Activated CD4-positive, alpha-beta T cell treated with anti-CD3 and anti-CD28 coated beads, Interleukin-2, amount 50 U/mL, for 48 hours (primary cell): Measurements from ENCODE around the gene LYSMD3.

Experiments
- DNase-seq, 2 experiments: peaks; one replicate each; pipeline ENCODE4 v3.0.0-alpha.2; 2020

Gene LYSMD3

DNA sequence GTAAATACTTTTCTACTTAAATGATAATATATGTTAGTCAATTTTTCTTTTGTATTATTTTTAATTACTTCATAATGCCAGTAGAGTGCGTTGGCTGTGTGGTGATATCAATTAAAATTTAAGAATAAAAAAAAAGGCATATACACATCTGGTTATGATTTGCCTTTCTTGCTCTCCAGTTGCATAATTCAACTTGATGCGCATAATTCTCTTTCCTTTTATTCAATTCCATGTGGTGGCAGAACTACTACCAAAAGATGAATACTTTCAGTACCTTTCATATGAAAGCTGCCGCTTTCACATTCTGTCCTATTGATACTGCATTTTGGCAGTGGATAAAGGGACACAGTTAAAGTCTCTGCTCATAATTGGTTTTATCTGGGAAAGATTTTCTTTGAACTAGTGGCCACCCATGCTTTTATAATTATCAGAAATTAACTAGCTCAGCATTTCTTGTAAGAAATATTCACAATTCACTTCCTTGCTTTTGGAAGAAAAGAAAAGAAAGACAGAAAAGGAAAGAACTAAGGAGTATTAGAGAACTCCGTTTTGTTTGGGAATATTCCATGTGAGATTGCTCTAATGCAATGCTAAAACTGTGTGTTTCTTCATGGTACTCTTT lies 16.9 kb upstream of the LYSMD3 start:
- DNase-seq, result no peak

DNA sequence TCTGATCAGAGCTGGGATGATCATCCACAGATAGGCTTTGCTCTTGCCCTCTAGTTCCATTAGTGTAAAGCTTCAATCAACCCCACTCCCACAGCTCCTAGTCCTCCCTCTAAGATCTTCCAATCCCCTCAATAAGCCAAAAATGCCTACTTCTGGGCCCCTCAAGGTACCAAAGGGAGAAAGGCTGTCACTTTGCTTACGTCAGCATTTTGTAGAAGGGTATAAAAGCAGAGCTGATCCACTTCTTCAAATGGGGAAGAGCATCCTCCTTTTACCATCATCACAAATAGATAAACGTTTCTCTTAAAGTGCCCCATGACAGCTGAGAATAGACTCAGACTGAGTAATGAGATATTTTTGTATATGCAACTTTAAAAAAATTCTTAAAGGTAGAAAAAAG lies 16.1 kb upstream of the LYSMD3 start:
- DNase-seq, result no peak

DNA sequence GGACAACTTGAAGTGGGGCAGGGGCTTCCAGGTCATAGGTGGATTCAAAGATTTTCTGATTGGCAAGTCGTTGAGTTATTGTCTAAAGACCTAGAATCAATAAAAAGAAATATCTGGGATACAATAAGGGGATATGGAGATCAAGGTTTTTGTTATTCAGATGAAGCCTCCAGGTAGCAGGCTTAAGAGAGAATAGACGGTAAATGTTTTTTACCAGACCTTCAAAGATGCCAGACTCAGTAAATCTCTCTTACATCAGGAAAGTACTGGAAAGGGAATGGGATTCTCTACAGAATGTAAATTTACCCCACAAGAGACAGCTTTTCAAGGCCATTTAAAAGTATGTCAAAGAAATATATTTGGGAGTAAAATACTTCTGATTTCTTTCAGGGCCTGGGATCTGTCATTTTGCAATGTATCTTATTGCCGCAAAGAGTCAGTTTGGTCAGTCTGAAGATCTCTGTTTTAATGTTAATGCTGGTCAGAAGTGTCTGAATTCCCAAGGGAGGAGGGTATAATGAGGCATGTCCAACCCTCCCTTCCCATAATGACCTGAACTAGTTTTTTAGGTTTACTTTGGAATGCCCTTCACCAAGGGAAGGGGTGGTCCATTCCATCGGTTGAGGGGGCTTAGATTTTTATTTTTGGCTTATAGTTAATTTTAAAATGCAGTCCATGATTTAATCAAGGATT lies 13.6 kb upstream of the LYSMD3 start:
- DNase-seq, result no peak

- DNase-seq, result no peak
These were observed 5.5 kb upstream of the LYSMD3 start for GRCh38 chr5:90534922-90535321.

- no peak for DNase-seq
These were observed 4.4 kb upstream of the LYSMD3 start for GRCh38 chr5:90533794-90534193.

- DNase-seq, result no peak
These were observed 1.5 kb upstream of the LYSMD3 start for GRCh38 chr5:90530736-90531487.

DNA sequence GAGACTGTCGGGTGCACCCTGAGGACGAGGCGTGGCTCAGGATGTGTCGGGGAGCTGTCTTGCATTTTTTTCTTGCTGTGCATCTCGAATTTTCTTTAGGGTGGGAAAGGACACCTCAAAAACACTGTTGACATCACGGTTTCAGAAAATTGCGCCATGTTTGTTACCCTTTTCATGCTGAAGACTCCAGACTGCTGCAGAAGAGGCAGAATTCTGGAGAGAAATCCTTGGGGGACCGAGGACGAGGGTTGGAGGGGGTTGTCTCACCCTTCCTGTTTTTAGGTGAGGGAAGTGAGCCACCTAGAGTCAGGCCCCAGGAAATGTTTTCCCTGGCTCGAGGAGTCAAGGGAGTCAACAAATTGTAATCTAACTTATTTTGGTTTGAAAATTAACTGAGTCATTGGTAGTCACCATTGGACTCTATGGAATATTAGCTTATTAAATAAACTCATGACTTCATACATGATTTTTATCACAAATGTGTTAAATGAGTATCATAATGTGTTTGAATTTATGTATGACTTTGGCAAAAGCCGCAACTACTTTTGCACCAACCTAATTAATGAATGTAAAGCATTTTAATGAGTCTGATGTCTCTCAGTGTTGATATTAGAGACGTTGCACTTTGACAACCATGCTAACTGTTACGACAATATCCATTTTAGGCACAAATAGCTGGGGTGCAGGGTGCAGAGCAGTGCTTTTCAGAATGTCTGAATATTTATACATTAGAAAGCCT lies 724 bp upstream of the LYSMD3 start:
- peak; percentile 60 to 68 for DNase-seq

DNA sequence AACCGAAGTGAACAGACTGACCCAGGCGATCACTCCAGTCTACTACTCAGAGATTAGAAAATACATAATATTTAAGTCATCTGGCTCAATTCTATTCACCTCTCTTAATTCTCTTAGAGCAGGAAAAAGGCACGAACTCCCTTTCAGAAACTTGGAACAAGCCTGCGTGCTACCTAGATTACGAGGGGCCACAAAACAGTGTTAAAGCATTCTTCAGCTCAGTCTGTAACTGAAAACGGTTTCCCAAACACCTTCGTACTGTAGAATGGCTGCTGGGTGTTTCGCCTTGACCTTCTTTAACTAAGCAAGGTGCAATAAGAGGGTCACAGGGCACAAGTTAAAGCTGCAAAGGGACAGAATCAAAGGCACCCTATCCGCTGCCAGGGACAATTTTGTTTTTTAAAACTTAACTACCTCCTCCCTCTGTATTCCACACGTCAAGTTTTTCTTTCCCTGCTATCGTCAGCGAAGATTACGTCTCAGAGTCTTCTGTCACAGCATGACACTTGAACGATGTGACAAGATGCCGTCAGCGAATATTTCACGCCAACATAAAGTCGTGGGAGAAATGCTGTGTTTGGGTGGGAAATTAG lies 687 bp downstream of the LYSMD3 start:
- DNase-seq, result peak in 1 of 2 experiments; percentile 7

DNA sequence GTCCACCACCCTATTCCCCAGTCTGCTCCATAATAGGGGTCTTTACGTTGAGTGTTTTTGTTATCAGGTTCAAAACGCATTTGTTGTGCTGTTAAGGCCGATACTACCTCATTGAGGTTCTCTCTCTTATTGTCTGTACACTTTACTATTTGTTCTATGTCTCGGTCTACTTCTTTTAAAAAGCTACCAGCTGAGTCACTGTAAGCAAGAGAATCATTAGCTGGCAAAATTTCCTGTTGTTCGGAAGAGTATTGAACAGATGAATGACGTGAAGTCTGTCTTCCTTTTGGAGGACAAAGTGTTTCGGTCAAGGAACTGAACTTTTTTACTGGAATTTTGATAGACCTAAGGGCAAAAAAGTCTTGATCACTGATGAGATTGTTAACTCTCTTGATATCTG lies 10.3 kb downstream of the LYSMD3 start:
- DNase-seq, result no peak

GRCh38 chr5:90518661-90519060 lies 10.7 kb downstream of the LYSMD3 start:
- DNase-seq, result no peak

- DNase-seq, result no peak
These were observed 14.9 kb downstream of the LYSMD3 start for GRCh38 chr5:90514520-90514919.

DNA sequence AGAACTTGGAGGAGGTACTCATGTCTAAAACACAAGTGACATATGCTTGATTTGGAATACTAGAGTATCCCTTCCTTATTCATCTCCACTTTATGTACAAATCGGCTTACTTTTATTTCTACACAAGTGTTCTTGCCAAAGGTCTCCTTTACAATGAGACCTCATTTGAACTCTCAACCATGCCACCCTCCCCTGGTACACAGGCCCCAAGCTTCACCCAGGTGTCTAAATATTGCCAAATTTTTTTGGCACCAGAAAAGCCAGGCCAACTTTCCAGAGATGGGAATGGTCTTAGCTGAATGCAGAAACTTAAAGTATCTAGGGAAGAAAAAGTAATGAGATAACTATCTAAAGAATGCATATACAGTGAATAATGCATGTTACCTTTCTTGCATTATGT lies 18.9 kb downstream of the LYSMD3 start:
- no peak for DNase-seq

DNA sequence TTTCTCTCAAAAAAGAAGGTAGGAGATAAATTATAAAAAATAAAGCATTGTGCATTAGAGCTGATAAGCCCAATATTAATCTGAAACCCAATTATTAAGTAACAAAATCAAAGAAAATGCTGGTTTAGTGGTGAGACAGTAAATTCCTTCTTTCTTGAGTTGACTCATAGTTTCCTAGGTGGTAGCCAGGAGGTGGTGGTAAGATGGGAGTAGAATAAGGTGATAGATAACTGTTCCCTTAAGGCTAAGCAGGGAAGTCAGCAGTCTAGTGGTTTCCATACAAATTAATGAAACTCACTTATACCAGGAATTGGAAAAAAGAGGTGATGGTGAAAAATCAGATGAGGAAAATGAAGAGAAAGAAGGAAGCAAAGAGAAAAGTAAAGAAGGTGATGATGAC lies 23.2 kb downstream of the LYSMD3 start:
- no peak for DNase-seq

DNA sequence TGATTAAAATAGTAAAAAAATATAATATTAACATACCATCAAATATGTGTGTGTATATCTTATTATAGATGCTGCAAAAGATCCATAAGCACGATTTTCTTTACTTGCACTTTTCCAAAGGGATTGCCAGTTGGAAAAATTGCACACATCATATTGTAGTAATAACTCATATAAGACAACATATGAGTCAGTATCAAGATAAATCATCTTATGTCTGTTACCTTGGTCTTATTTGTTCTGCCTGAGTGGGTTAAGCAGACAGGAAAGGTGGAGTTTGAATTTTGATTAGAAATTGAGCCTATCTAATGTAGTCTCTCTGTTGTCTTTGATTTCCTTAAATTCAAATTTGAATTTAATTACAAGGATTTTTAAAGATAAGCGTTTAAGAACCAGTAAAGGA lies 24.6 kb downstream of the LYSMD3 start:
- no peak for DNase-seq

GRCh38 chr5:90503596-90503995 lies 25.8 kb downstream of the LYSMD3 start:
- DNase-seq, result no peak

- DNase-seq, result no peak
These were observed 34.2 kb downstream of the LYSMD3 start for GRCh38 chr5:90495146-90495545.

- DNase-seq, result no peak
These were observed 35.3 kb downstream of the LYSMD3 start for GRCh38 chr5:90494043-90494442.

GRCh38 chr5:90488791-90489190 lies 40.6 kb downstream of the LYSMD3 start:
- DNase-seq, result no peak

DNA sequence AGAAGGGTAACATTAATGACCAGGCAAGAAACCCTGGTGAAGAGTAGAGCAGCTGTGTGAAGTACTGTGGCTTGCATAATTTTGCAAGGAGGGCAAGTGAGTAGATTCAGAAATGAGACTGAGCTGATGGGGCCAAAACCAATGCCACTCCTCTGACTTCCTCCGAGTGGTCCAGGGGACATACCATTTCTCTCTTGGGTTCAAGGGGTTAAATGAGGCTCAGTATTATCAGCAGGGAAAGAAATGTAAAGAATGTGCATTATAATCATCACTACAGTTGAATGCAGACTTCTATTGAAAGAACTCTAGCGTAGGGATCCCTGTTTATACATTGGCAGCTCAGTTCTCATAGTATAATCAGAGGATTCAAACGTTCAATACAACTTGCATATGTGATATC lies 44.8 kb downstream of the LYSMD3 start:
- DNase-seq, result no peak

DNA sequence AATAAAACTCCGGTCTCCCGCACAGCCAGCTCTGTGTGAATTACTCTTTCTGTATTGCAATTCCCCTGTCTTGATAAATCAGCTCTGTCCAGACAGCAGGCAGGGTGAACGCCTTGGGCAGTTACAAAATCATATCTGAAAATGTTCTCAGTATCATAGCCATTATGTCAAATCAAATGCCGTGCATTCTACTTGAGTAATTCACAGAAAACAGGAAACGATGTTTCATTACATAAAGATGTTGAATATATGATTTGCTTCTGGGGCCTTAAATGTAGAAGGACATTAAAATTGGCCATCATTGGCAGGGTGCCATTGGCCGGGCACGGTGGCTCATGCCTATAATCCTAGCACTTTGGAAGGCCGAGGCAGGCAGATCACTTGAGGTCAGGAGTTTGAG lies 46.2 kb downstream of the LYSMD3 start:
- DNase-seq, result no peak

- DNase-seq, result no peak
These were observed 48.7 kb downstream of the LYSMD3 start for GRCh38 chr5:90480699-90481098.

GRCh38 chr5:90479611-90480385 lies 49.6 kb downstream of the LYSMD3 start:
- DNase-seq, result no peak
